ENCODE results near the gene CAMK1D. TPM values are rescaled to one million over a fixed set of nuclear protein-coding genes. Genes with fewer than 3 reads are reported as not detected.

The CAMK1D gene
- total and polyA plus RNA-seq, 2 of the 8 experiments (the other 6 are each of a cell fraction or from before 2014, with no cell fraction given), result 3.5 to 10.6 TPM

GRCh38 chr10:12324530-12324929, 24.8 kb upstream of the CAMK1D start:
- H3K56ac ChIP-seq (replicated peaks; ENCODE audit: insufficient read length, low read depth, low read length), result no peak overlapping the region
- no peaks in the 10 kb centered on the region for H3K79me2 ChIP-seq (ENCODE audit: control insufficient read depth in 1 of 2, insufficient read depth in 2 of 2, low read length in 2 of 2)
- H3K9me3 ChIP-seq (ENCODE audit: insufficient read depth in 2 of 2, low read depth in 1 of 2, low read length in 1 of 2), result no peaks in the 10 kb centered on the region
- no peak overlapping the region for H2BK120ac ChIP-seq (replicated peaks; ENCODE audit: low read depth, low read length)
- no peak overlapping the region for H4K8ac ChIP-seq (ENCODE audit: extremely low read depth, insufficient read depth, low read length)
- 90% methylated on average over 3 of the region's 3 CpGs; no CpG with 5 or more reads in 1 of the 2 experiments for WGBS, 2 experiments (ENCODE audit: extremely low coverage in 1 of 2, insufficient coverage in 1 of 2, insufficient read length in 1 of 2, insufficient replicate concordance in 2 of 2, low coverage in 1 of 2, low lambda C conversion rate in 2 of 2, missing lambda C conversion rate in 1 of 2)
- no peak overlapping the region for H2AFZ ChIP-seq (ENCODE audit: low read length)
- no peak overlapping the region for H3K14ac ChIP-seq (ENCODE audit: insufficient read length)
- no peak overlapping the region for H3K4me2 ChIP-seq (ENCODE audit: insufficient read depth in 1 of 2, low read depth in 2 of 2, low read length in 2 of 2)
- no peak overlapping the region for H2BK20ac ChIP-seq (ENCODE audit: low read length)
- no peaks in the 10 kb centered on the region for H3K4me1 ChIP-seq (replicated peaks in 1 of 4; ENCODE audit: control insufficient read depth in 3 of 4, insufficient read depth in 4 of 4, low read length in 3 of 4)
- FAIRE-seq, result no peak
- H4K5ac ChIP-seq (ENCODE audit: insufficient read length, low read depth, low read length), result no peak overlapping the region
- no peaks in the 10 kb centered on the region for H3K23me2 ChIP-seq (ENCODE audit: low read depth, low read length)
- no peak overlapping the region for H4K91ac ChIP-seq (replicated peaks; ENCODE audit: insufficient read length, low read length)
- no peaks in the 10 kb centered on the region for H3K79me1 ChIP-seq (ENCODE audit: low read depth, low read length)
- H2BK5ac ChIP-seq (ENCODE audit: low read depth, low read length), result no peak overlapping the region
- DNase-seq (ENCODE audit: low read depth in 1 of 2, low spot score in 2 of 2), result no peak
- no peaks in the 10 kb centered on the region for H3K36me3 ChIP-seq (ENCODE audit: control insufficient read depth in 2 of 4, insufficient read depth in 4 of 4, low read length in 3 of 4)
- H3K4me3 ChIP-seq (ENCODE audit: extremely low read depth in 1 of 4, insufficient read depth in 2 of 4, low read depth in 3 of 4, low read length in 4 of 4), result no peak overlapping the region
- H2BK15ac ChIP-seq (ENCODE audit: low read length), result no peak overlapping the region
- H3K23ac ChIP-seq (ENCODE audit: insufficient read length), result no peak overlapping the region
- no peak overlapping the region for H2BK12ac ChIP-seq (ENCODE audit: low read depth, low read length)
- CTCF ChIA-PET (ENCODE audit: partially characterized antibody), result interaction anchor here (0.8 to 2.8 kb wide), 3 partner anchors 11 to 36 kb away, joined by 3 to 12 read pairs (median 7); no protein-coding TSS in a partner anchor
- H3K18ac ChIP-seq (ENCODE audit: extremely low read depth, low read length), result no peak overlapping the region
- H3K4ac ChIP-seq (replicated peaks; ENCODE audit: insufficient read length, low read depth, low read length), result no peak overlapping the region
- no peak overlapping the region for H3K27ac ChIP-seq (ENCODE audit: low read depth, low read length)
- no peak overlapping the region for H2AK5ac ChIP-seq (ENCODE audit: low read depth, low read length)
- H3K27me3 ChIP-seq (replicated peaks in 1 of 4; ENCODE audit: control insufficient read depth in 3 of 4, extremely low read depth in 1 of 4, insufficient read depth in 3 of 4, low read length in 3 of 4), result no peaks in the 10 kb centered on the region
- H3K9ac ChIP-seq (replicated peaks in 1 of 4; ENCODE audit: extremely low read depth in 1 of 4, low read depth in 3 of 4, low read length in 3 of 4), result no peak overlapping the region
- no peaks in the 10 kb centered on the region for H4K20me1 ChIP-seq (replicated peaks in 1 of 2; ENCODE audit: control insufficient read depth in 1 of 2, insufficient read depth in 2 of 2, low read length in 2 of 2)
- POLR2A ChIA-PET (ENCODE audit: partially characterized antibody), result no interaction called here
- TF ChIP-seq RAD21 (IDR thresholded peaks at IDR 0.05 in 1 of 2, conservative IDR thresholded peaks at IDR 0.05 in 1 of 2; ENCODE audit: low read depth in 2 of 2, low read length in 2 of 2), result no peak

Measured in H1 (cell line).